GM21423 (cell line): ENCODE measurements around the gene EMC7.
"Not testable (repeated sequence)": the region's sequence is repeated elsewhere in the genome, so short reads cannot be mapped to it uniquely, and the experiment has no call there.

Source experiments
- ATAC-seq: cut with Tn5 transposase; IDR thresholded peaks from one replicate; pipeline ENCODE4 v1.9.1; 2021; ENCODE audit warnings: mild to moderate bottlenecking, moderate library complexity; ENCODE audit not compliant: unreplicated experiment

Gene EMC7

GRCh38 chr15:34101366-34102174 is at the start of gene EMC7, which contains the start of gene PGBD4:
Gene EMC7 (minus strand): TSS chr15:34101862. CDS start chr15:34101839, 23 bp downstream.
Gene PGBD4 (plus strand): TSS chr15:34102083. CDS start chr15:34102532, 449 bp downstream.
- ATAC-seq: peak; percentile 97

- ATAC-seq: no peak
These were observed 45.9 kb upstream of the EMC7 start for GRCh38 chr15:34147371-34148140.

- no peak for ATAC-seq
These were observed 31.8 kb upstream of the EMC7 start for GRCh38 chr15:34133511-34133910.

GRCh38 chr15:34132881-34133280 is 31.2 kb upstream of the EMC7 start:
- no peak for ATAC-seq

- no peak for ATAC-seq
These were observed 27.2 kb upstream of the EMC7 start for GRCh38 chr15:34128898-34129297.

- ATAC-seq: no peak
These were observed 24.9 kb upstream of the EMC7 start for GRCh38 chr15:34126522-34126921.

- no peak for ATAC-seq
These were observed 24.3 kb upstream of the EMC7 start for GRCh38 chr15:34125945-34126344.

GRCh38 chr15:34124651-34125050 is 23.0 kb upstream of the EMC7 start:
- ATAC-seq: no peak

GRCh38 chr15:34122771-34123183 is 21.1 kb upstream of the EMC7 start:
- no peak for ATAC-seq

- ATAC-seq: not testable (repeated sequence)
These were observed 20.1 kb upstream of the EMC7 start for GRCh38 chr15:34121786-34122185.

GRCh38 chr15:34120420-34120819 is 18.8 kb upstream of the EMC7 start:
- not testable (repeated sequence) for ATAC-seq

GRCh38 chr15:34119291-34119690 is 17.6 kb upstream of the EMC7 start:
- ATAC-seq: no peak

GRCh38 chr15:34116620-34117019 is 15.0 kb upstream of the EMC7 start:
- no peak for ATAC-seq

GRCh38 chr15:34114739-34115138 is 13.1 kb upstream of the EMC7 start:
- ATAC-seq: no peak

- ATAC-seq: no peak
These were observed 12.6 kb upstream of the EMC7 start for GRCh38 chr15:34114215-34114614.

GRCh38 chr15:34111488-34111887 is 9.8 kb upstream of the EMC7 start:
- ATAC-seq: no peak

GRCh38 chr15:34109797-34110663 is 8.4 kb upstream of the EMC7 start:
- ATAC-seq: no peak

GRCh38 chr15:34107315-34107714 is 5.7 kb upstream of the EMC7 start:
- ATAC-seq: no peak

GRCh38 chr15:34106423-34106822 is 4.8 kb upstream of the EMC7 start:
- ATAC-seq: no peak

- ATAC-seq: no peak
These were observed 688 bp upstream of the EMC7 start for GRCh38 chr15:34102175-34102925.
